GM12878 (cell line): ENCODE results near the gene RASGEF1B.

ENCODE experiments used
- ATF2 ChIP-seq: IDR thresholded peaks from 2 replicates; pipeline ENCODE4 v1.6.1; 2012; ENCODE audit warnings: low read length, inconsistent platforms
- BHLHE40 ChIP-seq, 2 experiments: fragments of 450-650 bp in 1 of 2; IDR thresholded peaks; 2 replicates each; pipeline ENCODE4 v1.6.1; 2011 to 2017; ENCODE audit warnings: low read depth in 2 of 2, borderline replicate concordance in 1 of 2, improper control_type of control experiment in 1 of 2, low read length in 1 of 2, mild to moderate bottlenecking in 1 of 2
- REST ChIP-seq: IDR thresholded peaks from 2 replicates; pipeline ENCODE4 v1.6.1; 2012; ENCODE audit warnings: mild to moderate bottlenecking, low read depth, low read length

GRCh38 chr4:81512001-81512756 lies 40.5 kb upstream of the RASGEF1B start:
- TF ChIP-seq ATF2 (no peak), BHLHE40 (IDR thresholded peaks at IDR 0.05; ENCODE audit: borderline replicate concordance in 1 of 2, low read depth in 2 of 2, low read length in 1 of 2) (no peak), REST (no peak)
